ENCODE data around the gene C1QTNF3. TPM values are rescaled to one million over a fixed set of nuclear protein-coding genes. Genes with fewer than 3 reads are reported as not detected.
A peak's percentile ranks its signal among the peaks of the same experiment; 100 is the strongest.
"Not testable (repeated sequence)": the region's sequence is repeated elsewhere in the genome, so short reads cannot be mapped to it uniquely, and the experiment has no call there.

Gene C1QTNF3, protein sequence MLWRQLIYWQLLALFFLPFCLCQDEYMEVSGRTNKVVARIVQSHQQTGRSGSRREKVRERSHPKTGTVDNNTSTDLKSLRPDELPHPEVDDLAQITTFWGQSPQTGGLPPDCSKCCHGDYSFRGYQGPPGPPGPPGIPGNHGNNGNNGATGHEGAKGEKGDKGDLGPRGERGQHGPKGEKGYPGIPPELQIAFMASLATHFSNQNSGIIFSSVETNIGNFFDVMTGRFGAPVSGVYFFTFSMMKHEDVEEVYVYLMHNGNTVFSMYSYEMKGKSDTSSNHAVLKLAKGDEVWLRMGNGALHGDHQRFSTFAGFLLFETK
- 100 to 1,000 TPM in 8 of 12 donors, 10 to 100 TPM in 3, not detected in 1; 73.1 to 169 (median 109) TPM for polyA plus RNA-seq (ENCODE audit: insufficient read length in 12 of 12)
- long read RNA-seq, donor 1, transcript C1QTNF3-201 (6 exons, 1,959 nt): major isoform, 6 of 10 reads
- long read RNA-seq, donor 1, partial matches to known transcripts: 0 of 10 reads
- long read RNA-seq, donor 1, other reads (novel, unspliced or antisense): 0 of 10 reads
- long read RNA-seq, donor 2, transcript C1QTNF3-201 (6 exons, 1,959 nt): major isoform, 35 of 69 reads
- long read RNA-seq, donor 2, transcript C1QTNF3-202 (6 exons, 2,802 nt): minor isoform, 29 of 69 reads
- long read RNA-seq, donor 2, partial matches to known transcripts: 0 of 69 reads
- long read RNA-seq, donor 2, other reads (novel, unspliced or antisense): 0 of 69 reads
- long read RNA-seq, donor 3, transcript C1QTNF3-202 (6 exons, 2,802 nt): minor isoform, 8 of 30 reads
- long read RNA-seq, donor 3, transcript C1QTNF3-201 (6 exons, 1,959 nt): major isoform, 19 of 30 reads
- long read RNA-seq, donor 3, partial matches to known transcripts: 0 of 30 reads
- long read RNA-seq, donor 3, other reads (novel, unspliced or antisense): 0 of 30 reads
- long read RNA-seq, donor 4, transcript C1QTNF3-202 (6 exons, 2,802 nt): major isoform, 10 of 19 reads
- long read RNA-seq, donor 4, transcript C1QTNF3-201 (6 exons, 1,959 nt): minor isoform, 8 of 19 reads
- long read RNA-seq, donor 4, partial matches to known transcripts: 0 of 19 reads
- long read RNA-seq, donor 4, other reads (novel, unspliced or antisense): 0 of 19 reads
- long read RNA-seq, donor 5, transcript C1QTNF3-202 (6 exons, 2,802 nt): minor isoform, 19 of 69 reads
- long read RNA-seq, donor 5, transcript C1QTNF3-201 (6 exons, 1,959 nt): major isoform, 43 of 69 reads
- long read RNA-seq, donor 5, partial matches to known transcripts: 0 of 69 reads
- long read RNA-seq, donor 5, other reads (novel, unspliced or antisense): 0 of 69 reads
- long read RNA-seq, donor 6, transcript C1QTNF3-202 (6 exons, 2,802 nt): minor isoform, 12 of 47 reads
- long read RNA-seq, donor 6, transcript C1QTNF3-201 (6 exons, 1,959 nt): major isoform, 30 of 47 reads
- long read RNA-seq, donor 6, partial matches to known transcripts: 0 of 47 reads
- long read RNA-seq, donor 6, other reads (novel, unspliced or antisense): 0 of 47 reads
- long read RNA-seq, donor 7, transcript C1QTNF3-202 (6 exons, 2,802 nt): minor isoform, 6 of 22 reads
- long read RNA-seq, donor 7, transcript C1QTNF3-201 (6 exons, 1,959 nt): major isoform, 13 of 22 reads
- long read RNA-seq, donor 7, partial matches to known transcripts: 0 of 22 reads
- long read RNA-seq, donor 7, other reads (novel, unspliced or antisense): 0 of 22 reads
- long read RNA-seq, donor 8, transcript C1QTNF3-202 (6 exons, 2,802 nt): minor isoform, 24 of 58 reads
- long read RNA-seq, donor 8, transcript C1QTNF3-201 (6 exons, 1,959 nt): major isoform, 29 of 58 reads
- long read RNA-seq, donor 8, partial matches to known transcripts: 0 of 58 reads
- long read RNA-seq, donor 8, other reads (novel, unspliced or antisense): 0 of 58 reads
- long read RNA-seq, donor 9, transcript C1QTNF3-202 (6 exons, 2,802 nt): minor isoform, 10 of 29 reads
- long read RNA-seq, donor 9, transcript C1QTNF3-201 (6 exons, 1,959 nt): major isoform, 18 of 29 reads
- long read RNA-seq, donor 9, partial matches to known transcripts: 0 of 29 reads
- long read RNA-seq, donor 9, other reads (novel, unspliced or antisense): 0 of 29 reads
- long read RNA-seq, donor 10, transcript C1QTNF3-201 (6 exons, 1,959 nt): major isoform, 17 of 34 reads
- long read RNA-seq, donor 10, transcript C1QTNF3-202 (6 exons, 2,802 nt): minor isoform, 13 of 34 reads
- long read RNA-seq, donor 10, partial matches to known transcripts: 0 of 34 reads
- long read RNA-seq, donor 10, other reads (novel, unspliced or antisense): 0 of 34 reads
- long read RNA-seq, donor 11, transcript C1QTNF3-201 (6 exons, 1,959 nt): major isoform, 40 of 92 reads
- long read RNA-seq, donor 11, transcript C1QTNF3-202 (6 exons, 2,802 nt): minor isoform, 29 of 92 reads
- long read RNA-seq, donor 11, transcript C1QTNF3-204 (3 exons, 677 nt): minor isoform, 5 of 92 reads
- long read RNA-seq, donor 11, partial matches to known transcripts: 13 of 92 reads
- long read RNA-seq, donor 11, other reads (novel, unspliced or antisense): 0 of 92 reads

- peak; percentile 83 for DNase-seq
Observed at GRCh38 chr5:34043099-34043876, at the start of gene C1QTNF3. Gene C1QTNF3 (minus strand): TSS chr5:34043213. CDS start chr5:34043125, 88 bp downstream.

DNA sequence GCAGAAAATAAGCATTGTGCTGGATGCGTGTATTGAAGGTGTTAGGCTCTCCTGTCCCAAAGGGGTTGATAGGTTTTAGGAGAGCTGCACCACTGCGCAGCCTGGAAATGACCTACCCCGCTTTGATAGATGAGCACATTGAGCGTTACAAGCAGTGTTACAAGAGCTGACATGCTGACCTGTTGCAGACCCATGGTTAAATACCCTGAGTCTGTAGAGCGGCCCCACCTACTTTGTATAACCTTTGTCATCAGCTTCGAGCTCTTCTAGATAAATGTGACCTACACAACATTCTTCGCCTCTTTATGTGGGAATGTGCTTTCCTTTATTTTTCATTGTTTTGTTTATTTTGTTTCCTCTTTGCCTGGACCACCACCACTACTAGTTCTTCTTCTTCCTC, 48.0 kb upstream of the C1QTNF3 start:
- DNase-seq: not testable (repeated sequence)

DNA sequence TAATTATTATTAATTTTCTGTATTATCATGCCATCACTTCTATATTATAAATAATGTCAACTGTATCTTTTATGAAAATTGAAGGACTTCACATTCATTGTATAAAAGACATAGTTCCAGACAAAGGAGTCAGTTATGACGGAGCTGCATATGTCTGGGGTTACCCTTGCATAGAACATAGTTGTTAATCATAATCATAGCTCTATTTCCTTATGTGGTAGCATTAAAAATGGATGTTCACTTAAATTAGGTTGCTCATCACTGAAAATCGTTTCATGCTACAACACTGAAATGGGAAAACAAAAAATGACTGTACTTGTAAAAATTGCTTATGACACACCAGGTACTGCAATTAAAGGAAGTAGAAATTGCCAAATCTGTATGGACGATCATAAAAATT, 46.8 kb upstream of the C1QTNF3 start:
- not testable (repeated sequence) for DNase-seq

DNA sequence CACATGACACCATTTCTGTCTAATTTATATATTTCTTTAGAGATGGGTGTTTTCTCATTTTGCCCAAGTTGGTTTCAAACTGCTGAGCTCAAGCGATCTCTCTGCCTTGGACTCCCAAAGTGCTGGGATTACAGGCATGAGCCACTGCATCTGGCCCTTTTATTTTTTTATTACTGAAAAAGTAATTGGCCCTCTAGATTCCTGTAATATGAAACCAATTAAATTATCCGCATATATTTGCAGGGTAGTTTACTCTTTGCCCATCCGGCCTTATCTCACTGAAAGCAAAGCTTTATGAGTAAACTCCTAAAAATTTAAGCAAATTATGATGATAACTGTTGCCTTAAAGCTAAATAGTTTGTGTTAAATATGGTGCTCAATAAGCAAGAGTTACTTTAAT, 44.7 kb upstream of the C1QTNF3 start:
- DNase-seq: not testable (repeated sequence)

GRCh38 chr5:34083898-34084297, 40.9 kb upstream of the C1QTNF3 start:
- not testable (repeated sequence) for DNase-seq

DNA sequence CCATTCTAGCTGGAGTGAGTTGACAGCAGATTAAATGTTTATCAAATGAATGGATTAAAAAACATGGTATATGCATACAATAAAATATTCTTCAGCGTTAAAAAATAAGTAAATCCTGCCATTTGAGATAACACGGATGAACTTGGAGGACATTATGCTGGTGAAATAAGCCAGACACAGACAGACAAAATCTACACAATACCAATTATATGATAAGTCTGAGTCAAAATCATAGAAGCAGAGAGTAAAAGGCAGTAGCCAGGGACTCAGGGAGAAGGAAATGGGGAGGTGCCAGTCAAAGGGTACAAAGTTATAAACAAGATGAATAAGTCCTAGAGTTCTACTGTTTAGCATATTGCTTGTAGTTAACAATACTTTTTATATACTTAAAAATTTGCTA, 36.5 kb upstream of the C1QTNF3 start:
- not testable (repeated sequence) for DNase-seq

- not testable (repeated sequence) for DNase-seq
Observed at GRCh38 chr5:34077636-34078035, 34.6 kb upstream of the C1QTNF3 start.

DNA sequence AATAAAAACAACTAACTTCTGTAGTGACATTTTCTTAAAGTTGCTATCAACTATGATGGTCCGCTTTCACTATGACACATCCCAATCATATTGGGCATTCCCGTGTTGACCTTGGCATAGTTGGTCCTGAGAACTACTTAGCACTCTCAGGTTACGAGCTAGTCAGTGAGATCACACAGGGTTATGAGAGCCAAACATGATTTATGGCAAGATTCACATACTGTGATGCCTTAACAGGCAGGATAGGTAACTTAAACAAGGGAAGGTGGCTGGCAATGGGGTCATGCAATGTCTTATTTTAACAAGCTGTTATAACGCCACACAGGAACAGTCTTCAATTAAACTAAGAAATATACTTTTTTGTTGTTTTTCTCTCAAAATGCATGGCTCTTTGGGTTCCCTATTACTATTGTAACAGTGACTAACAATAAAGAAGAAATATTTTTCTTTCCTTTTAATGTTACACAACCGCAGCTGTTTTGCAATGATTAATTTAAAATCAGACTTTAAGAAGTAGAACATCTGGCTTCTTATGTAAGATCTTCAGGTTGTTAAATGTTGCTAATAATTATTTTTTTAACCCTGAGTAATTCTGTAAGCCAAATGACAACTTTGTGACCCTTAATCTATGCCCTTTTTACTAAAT, 33.8 kb upstream of the C1QTNF3 start:
- DNase-seq: not testable (repeated sequence)

GRCh38 chr5:34074472-34074871, 31.5 kb upstream of the C1QTNF3 start:
- not testable (repeated sequence) for DNase-seq

- not testable (repeated sequence) for DNase-seq
Observed at GRCh38 chr5:34074071-34074470, 31.1 kb upstream of the C1QTNF3 start.

GRCh38 chr5:34070626-34071025, 27.6 kb upstream of the C1QTNF3 start:
- not testable (repeated sequence) for DNase-seq

GRCh38 chr5:34064656-34065055, 21.6 kb upstream of the C1QTNF3 start:
- DNase-seq: no peak

DNA sequence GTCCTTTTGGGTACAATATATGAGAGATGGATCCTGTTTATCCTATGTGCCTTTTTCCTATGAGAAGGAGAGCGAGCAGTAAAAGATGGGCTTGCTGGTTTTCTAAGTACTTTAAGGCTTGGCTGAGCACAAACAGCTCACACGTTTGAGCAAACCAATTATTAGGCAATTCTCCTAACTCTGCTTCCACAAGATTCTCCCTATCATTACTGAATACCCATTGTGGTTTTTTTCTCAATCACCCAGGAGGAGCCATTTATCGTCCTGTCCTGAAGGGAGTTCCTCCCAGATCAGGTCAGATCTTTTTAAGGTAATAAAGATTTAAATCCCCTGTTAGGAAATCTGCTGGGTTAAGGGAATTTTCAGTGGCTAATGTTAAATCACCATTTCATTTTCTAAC, 19.4 kb upstream of the C1QTNF3 start:
- DNase-seq: no peak

DNA sequence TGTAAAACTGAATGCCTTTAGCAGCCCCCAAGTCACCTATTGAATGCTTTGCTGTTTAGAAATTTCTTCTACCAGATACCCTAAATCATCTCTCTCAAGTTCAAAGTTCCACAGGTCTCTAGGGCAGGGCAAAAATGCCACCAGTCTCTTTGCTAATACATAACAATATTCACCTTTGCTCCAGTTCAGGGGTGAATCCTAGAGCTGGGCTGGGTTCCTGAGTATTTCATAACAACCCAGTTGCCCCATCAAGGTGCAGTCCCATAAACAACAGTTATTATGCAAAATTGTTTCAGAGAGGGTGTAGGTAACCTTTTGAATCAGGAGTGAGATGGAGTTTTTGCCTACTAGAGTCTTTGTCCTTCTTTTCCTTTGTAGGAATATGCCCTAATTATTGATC, 19.0 kb upstream of the C1QTNF3 start:
- DNase-seq: no peak

DNA sequence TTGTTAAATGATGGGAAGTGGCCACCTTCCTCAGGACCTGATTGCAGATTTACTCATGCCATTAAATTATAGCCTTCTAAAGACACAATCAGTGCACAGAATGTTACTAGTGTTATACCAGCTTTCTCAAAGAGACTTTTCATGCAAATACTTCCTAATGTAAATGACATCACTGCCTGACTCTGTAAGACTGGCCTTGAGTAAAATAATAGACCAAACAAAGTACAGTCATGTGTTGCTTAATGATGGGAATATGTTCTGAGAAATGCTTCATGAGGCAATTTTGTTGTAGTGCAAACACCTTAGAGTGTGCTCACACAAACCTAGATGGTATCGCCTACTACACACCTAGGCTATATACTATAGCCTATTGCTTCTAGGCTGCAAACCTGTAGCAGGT, 17.0 kb upstream of the C1QTNF3 start:
- no peak for DNase-seq

GRCh38 chr5:34058532-34058931, 15.5 kb upstream of the C1QTNF3 start:
- DNase-seq: no peak

DNA sequence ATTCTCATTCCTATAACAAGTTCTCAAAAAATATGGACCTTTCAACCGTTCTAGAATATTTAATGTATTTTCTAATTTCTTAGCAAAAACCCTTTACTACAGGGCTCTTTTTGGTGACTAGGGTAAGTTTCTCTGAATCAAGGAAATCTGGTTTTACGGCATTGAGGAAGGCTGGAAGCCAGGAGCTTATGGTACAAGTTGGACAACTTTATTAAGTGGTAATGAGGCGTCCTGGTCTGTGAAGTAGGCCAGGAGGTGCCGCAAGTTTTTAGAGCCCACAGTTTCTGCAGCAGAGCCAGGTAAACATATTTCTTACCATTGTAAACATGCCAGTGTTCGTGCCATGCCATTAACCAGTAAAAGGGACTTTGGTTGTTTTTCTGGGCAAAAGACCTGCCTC, 14.6 kb upstream of the C1QTNF3 start:
- no peak for DNase-seq

DNA sequence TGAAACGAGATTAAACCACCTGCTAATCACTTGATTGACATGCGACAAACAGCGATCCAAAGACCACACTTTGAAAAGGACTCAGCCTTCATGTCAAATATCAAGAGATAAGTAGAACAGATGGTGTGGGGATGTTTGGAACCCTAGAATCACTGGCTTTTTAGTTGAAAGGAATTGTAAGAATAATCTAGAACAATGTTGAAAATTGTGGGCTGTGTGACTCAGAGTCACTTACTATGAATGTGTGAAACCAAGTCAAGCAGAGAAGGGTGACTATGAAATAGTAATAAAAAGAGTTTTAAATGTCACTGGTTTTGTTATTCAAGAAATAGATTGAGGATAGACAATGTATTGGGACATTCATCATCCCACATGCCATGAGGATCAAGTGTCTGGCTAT, 14.1 kb upstream of the C1QTNF3 start:
- DNase-seq: no peak
